MM.1S (cell line): ENCODE measurements around the gene ANXA8.
"Not testable (repeated sequence)": the region's sequence is repeated elsewhere in the genome, so short reads cannot be mapped to it uniquely, and the experiment has no call there.

Experiments
- EZH2 ChIP-seq: fragments of 300-600 bp; sonication (generic); optimal IDR thresholded peaks from 2 replicates; pipeline ENCODE3; 2017; ENCODE audit warnings: low read depth, mild to moderate bottlenecking, antibody characterized with exemption, low read length, mixed read lengths
- TF ChIP-seq, protein P1 (sequence below): fragments of 300-600 bp; sonication (generic); IDR thresholded peaks from 2 replicates; pipeline ENCODE4 v1.5.1; 2016; ENCODE audit warnings: antibody characterized with exemption, low read length, mixed read lengths

DNA sequence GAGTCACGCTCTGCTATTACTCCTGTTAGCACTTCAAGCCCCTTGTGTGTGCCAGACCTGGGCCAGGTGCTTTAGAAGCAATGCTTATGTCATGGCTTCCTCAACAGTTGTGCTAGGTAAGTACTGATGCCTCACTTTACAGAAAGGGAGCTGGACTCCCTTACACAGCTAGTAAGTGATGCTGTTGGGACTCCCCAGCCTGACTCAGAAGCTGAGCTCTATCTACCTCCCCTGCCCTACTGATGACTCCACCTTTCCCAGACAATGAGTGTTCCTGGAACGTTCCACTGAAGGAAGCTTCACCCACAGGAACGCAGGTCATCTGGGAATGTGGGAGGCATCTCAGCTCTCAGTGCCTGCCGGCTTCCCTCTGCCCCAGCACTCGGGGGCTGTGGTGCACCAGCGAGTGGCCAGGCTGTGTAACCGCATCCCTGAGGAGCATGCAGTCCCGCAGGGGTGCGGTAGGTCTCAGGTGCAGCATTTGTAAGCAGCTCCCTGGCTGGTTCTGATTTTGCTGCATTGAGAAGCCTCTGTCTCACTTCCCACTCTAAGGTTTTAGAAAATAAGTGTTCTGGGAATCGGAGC, 2.6 kb downstream of the ANXA8 start:
- not testable (repeated sequence) for TF ChIP-seq EZH2
- TF ChIP-seq, protein P1, sequence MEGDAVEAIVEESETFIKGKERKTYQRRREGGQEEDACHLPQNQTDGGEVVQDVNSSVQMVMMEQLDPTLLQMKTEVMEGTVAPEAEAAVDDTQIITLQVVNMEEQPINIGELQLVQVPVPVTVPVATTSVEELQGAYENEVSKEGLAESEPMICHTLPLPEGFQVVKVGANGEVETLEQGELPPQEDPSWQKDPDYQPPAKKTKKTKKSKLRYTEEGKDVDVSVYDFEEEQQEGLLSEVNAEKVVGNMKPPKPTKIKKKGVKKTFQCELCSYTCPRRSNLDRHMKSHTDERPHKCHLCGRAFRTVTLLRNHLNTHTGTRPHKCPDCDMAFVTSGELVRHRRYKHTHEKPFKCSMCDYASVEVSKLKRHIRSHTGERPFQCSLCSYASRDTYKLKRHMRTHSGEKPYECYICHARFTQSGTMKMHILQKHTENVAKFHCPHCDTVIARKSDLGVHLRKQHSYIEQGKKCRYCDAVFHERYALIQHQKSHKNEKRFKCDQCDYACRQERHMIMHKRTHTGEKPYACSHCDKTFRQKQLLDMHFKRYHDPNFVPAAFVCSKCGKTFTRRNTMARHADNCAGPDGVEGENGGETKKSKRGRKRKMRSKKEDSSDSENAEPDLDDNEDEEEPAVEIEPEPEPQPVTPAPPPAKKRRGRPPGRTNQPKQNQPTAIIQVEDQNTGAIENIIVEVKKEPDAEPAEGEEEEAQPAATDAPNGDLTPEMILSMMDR: not testable (repeated sequence)
